Measurements from ENCODE around the gene ANXA4.
A peak's percentile ranks its signal among the peaks of the same experiment; 100 is the strongest.
"Not testable (repeated sequence)": the region's sequence is repeated elsewhere in the genome, so short reads cannot be mapped to it uniquely, and the experiment has no call there.

ANXA4 gene

DNA sequence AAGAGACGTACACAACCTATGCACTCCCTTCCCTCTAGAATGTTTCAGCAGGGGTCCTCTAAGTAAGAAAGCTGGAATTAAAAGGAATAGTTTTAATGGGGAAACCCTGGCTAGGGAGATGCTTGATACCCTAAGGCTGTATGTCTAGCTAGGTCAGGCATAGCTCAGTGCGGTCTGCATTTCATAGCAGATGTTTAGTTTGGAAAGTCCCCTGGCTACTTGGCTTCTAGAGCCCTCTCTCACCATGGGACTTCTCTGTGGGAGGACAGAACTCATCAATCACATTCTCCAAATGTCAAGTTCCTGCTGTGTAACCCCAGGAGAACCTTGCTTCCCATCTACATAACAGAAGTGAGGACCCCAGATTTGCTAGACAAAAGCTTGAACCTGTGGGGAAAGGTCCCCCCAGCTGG is 24.1 kb upstream of the ANXA4 start:
- DNase-seq (ENCODE audit: low read depth, low spot score): no peak
- no peak overlapping the region for H3K4me3 ChIP-seq (ENCODE audit: low read length)

DNA sequence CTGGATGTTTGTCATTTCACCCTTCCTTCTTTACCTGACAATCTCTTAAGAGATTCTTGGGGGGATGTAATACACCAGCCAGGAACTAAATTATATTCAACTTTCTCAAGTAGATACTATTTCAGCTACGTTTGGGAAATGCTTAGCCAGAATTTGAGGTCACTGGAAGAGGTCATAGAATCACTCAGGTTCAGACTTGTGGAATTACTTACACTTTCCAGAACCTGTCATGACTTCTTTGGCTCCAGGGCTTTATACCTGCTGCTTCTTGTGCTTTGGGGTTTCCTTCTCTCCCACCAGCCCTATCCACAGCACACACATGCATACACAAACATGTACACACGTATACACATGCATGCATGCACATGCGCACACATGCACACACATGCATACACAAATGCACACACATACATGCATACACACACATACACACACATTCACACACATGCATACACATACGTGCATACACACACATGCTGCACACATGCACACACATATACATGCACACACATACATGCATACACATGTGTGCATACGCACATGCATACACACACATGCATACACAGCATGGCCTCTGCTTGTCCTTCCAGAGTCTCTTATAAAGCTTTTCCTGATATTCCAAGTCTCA is 23.5 kb upstream of the ANXA4 start:
- DNase-seq (ENCODE audit: low read depth, low spot score): no peak
- no peak overlapping the region for H3K4me3 ChIP-seq (ENCODE audit: low read length)

DNA sequence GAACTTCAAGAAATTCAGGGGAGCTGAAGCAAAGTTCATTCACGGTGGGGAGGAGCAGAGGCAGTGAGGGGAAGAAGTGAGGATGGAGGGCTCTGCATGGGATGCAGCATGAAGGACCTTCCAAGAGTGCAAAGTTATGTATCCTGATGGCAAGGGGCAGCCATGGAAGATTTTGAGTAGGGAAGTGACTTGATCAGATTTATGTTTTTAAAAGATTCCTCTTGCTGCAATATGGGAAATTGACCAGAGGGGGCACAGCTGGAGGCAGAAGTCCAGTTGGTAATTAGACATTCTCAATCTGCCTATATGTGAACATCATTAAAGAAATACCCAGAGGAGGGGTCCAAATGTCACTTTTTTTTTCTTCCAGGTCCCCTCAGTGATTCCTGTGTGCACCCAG is 21.5 kb upstream of the ANXA4 start:
- DNase-seq (ENCODE audit: low read depth, low spot score): no peak
- H3K4me3 ChIP-seq (ENCODE audit: low read length): no peak overlapping the region

DNA sequence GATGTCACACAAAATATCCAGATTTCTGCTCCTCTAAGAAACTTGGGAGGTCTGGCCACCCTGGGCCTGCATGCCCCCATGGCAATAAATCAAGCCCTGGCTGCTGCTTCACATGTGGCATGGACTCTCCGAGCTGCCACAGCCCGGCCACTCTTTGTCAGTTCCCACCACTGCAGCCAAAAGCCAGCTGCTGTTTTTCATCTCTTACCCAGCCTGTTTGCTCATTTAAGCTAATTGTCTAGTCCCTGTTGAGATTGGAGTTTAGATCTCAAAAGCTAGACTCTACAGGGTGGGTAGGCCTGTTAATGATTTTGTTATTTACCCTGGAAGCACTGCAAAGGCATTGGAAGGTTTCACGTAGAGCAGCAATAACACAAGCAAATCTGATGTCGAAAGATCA is 20.9 kb upstream of the ANXA4 start:
- DNase-seq (ENCODE audit: low read depth, low spot score): no peak

DNA sequence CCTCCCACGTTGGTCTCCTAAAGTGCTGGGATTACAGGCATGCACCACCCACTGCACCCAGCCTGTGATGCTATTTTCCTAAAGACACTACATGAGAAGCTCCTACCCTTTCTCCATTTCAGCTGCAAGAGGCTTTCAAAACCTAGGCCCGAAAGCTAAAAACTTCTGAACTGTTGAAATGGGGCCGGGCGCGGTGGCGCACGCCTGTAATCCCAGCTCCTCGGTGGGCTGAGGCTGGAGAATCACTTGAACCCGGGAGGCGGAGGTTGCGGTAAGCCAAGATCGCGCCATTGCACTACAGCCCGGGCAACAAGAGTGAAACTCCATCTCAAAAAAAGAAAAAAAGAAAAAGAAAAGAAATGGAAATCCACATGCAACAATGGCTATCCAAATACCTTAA is 18.1 kb upstream of the ANXA4 start:
- DNase-seq (ENCODE audit: low read depth, low spot score): no peak
- H3K4me3 ChIP-seq (ENCODE audit: low read length): no peak overlapping the region

More for the DNA sequence above, 20.9 kb upstream of the ANXA4 start:
- no peak overlapping the region for H3K4me3 ChIP-seq (ENCODE audit: low read length)

DNA sequence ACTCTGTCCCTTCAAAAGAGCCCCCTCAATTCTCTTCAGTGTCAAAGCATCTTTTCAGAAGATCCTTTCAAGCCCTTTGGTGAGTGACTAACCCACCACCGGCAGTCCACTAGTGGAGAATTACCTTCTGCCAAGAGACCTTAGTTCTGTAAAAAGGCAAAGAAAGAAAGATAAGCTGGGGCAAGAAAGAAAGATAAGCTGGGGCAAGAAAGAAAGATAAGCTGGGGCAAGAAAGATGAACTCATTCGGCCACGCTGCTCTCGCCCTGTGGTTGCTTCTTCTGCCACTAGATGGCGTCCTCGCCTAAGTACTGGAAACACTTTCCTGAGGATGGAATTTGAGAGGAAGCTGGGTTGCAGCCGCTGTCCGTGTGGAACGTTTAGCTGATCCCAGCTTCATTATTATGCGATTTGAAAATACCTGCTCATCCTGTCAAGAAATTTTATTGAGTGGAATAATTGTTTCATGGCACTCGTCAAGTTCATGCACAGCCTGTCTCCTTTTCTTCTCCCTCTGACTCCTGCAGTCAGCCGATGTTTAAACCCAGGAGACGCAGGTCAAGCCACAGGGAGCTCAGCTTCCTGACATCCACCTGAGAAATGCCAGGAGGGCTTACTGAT is 17.3 kb upstream of the ANXA4 start:
- no peak overlapping the region for H3K4me3 ChIP-seq (ENCODE audit: low read length)
- DNase-seq (ENCODE audit: low read depth, low spot score): peak; percentile 64

DNA sequence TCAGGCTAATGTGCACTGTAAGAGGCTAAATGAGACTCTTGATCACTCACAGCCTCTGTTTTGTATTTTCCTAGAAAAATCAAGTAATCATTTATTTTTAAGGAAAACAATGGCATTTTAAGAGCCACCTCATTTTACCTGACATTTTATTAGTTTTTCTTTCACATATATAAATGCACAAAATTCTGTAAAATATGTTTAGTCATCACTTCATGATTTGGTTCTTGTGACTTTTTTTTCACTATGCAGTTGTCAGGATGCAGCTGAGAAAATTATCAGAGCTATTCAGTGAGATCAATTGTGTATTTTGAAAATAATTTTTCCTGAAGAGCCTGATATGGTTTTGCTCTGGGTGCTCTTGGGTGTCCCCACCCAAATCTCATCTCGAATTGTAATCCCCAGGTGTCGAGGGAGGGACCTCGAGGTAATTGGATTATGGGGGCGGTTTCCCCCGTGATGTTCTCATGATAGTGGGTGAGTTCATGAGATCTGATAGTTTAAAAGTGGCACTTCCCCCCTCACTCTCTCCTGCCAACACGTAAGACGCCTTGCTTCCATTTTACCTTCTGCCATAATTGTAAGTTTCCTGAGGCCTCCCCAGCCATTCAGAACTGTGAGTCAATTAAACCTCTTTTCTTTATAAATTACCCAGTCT is 16.1 kb upstream of the ANXA4 start:
- no peak overlapping the region for H3K4me3 ChIP-seq (ENCODE audit: low read length)
- DNase-seq (ENCODE audit: low read depth, low spot score): no peak

DNA sequence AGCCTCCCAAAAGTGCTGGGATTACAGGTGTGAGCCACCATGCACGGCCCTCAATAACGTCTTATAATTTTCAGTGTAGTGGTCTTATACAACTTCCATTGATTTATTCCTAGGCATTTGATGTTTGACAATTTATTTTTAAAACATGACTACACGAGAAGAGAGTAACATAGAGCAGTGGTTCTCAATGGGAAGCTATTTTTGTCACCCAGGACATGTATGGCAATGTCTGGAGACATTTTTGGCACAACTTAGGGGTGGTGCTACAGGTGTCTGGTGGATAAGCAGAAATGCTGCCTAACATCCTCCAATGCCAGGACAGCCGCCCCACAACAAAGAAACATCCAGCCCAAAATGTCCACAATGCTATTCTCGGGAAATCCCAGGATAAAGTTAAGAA is 12.7 kb upstream of the ANXA4 start:
- no peak for DNase-seq (ENCODE audit: low read depth, low spot score)
- no peak overlapping the region for H3K4me3 ChIP-seq (ENCODE audit: low read length)

DNA sequence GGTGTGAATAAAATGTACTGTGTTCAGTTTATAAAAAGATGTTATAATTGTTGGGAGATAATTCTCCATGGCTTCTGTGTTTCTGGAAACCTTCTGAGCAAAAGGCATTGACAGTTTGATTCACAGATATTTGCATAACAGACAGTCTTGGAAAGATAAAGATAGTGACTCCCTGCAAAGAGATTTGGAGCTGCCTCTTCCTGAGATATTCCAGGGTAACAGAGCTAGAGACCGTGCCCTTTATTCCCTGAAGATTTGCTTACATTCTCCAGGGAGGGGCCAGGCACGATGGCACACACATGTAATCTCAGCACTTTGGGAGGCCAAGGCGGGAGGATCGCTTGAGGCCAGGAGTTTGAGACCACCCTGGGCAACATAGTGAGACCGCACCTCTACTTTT is 12.2 kb upstream of the ANXA4 start:
- DNase-seq (ENCODE audit: low read depth, low spot score): no peak
- no peak overlapping the region for H3K4me3 ChIP-seq (ENCODE audit: low read length)

DNA sequence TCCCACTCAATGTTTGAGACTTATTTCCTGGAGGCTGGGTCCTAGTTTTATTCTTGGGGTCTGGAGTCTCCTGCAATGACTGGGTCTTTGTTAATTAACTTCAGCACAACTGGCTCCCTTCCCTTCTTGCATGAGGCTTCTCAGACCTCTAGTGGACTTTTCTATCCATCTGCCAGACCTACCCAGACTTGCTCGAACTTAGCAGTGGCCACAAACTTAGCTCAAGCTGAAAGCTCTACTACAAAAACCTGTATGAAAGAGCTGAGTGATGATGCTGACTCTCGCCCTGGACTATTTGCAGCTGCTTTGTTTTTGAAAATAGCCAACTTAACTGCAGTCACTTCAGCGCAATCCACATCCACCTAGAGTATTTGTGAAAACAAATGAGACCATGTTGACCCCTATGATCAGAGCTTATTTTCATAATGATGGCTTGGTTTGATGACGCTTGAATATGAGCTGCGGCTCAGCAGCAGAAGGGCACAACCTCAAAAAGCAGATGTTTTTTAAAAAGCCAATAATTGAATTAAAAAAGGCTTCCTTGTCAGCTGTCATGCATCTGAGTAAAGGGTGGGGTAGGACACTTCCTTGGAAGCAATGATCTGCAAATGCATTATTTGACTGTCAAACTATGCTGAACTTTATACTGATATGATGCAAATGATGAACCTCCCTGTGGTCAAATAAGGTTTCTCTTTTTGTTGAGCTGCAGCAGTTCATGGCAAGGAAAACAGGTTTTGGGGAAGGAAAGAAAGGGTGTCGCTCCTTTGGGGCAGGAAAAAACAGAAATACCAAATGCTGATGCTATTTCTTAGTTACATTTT is 10.6 kb upstream of the ANXA4 start:
- no peak for DNase-seq (ENCODE audit: low read depth, low spot score)
- H3K4me3 ChIP-seq (ENCODE audit: low read length): no peak overlapping the region

DNA sequence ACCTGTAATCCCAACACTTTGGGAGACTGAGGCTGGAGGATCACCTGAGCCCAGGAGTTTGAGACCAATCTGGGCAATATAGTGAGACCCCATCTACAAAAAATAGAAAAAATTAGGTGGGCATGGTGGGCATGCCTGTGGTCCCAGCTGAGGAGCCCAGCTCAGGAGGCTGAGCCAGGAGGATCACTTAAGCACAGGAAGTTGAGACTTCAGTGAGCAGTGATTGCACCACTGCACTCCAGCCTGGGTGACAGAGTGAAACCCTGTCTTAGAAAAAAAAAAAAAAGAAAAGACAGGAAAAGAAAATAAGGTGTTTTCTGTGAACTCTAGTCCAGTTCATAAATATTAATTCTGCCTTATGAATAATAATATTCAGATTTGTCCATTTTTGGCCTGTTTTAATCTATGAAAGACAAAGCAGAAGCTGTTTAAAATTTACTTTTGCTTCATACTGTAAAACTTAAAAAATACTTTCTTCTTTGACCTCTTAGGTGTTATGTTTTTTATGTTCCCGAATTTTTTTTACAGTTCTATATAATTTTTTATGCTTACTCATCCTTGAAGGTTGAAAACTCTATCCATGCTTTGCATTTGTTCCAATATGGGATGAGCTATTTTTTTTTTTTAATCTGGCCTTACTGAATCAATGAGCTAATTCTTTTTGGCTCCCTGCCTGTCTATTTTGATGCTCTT is 8.4 kb upstream of the ANXA4 start:
- no peak overlapping the region for H3K4me3 ChIP-seq (ENCODE audit: low read length)
- DNase-seq (ENCODE audit: low read depth, low spot score): no peak

DNA sequence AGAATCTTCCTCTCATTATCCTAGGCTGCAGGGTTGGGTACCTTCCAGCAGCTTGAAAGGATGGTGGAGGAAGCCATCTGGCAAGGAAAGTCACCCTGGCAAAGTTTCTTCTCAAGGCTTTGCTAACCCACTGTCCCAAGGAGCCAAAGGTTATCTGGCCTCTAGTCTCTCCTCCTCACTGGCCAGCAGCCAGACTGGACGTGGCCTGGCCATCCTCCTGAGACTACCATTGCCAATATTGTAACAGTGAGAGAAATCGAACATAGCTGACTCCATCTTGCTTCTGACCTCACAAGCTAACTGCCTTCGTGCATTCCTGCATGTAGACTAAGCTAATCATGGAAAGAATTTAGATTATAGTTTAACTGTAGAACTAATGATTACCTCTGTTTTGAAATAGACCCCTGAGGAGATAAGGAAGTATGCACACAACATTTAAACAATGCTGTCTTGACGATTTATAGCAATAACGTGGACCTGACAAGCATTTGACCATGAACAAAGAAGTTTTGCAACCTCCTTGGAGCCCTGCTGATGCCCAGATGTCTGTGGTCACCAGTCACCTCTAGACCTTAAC is 7.8 kb upstream of the ANXA4 start:
- no peak for DNase-seq (ENCODE audit: low read depth, low spot score)
- no peak overlapping the region for H3K4me3 ChIP-seq (ENCODE audit: low read length)

DNA sequence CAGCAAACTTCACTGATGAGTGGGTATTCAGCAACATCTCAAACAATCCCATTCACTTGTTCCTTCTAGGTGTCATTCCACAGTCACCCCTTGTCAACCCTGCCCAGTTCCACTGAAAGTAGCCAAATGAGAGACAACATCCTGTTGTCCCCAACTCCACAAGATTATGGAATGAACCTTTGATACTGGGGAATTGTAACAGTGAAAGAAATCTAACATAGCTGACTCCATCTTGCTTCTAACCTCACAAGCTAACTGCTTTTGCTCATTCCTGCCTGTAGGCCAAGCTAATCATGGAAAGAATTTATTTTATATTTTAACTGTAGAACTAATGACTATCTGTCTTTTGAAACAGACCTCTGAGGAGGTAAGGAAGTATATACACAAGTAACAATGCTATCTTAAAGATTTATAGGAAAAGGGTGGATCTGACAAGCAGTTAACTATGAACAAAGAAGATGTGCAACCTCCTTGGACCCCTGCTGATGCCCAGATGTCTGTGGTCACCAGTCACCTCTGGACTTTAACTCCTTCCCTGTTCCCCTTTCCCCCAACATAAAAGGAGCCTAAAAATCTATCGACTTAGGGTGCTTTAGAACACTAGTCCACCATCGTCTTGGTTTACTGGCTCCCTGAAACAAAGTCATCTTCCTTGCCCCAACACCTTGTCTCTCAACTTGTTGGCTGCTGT is 6.9 kb upstream of the ANXA4 start:
- H3K4me3 ChIP-seq (ENCODE audit: low read length): no peak overlapping the region

DNA sequence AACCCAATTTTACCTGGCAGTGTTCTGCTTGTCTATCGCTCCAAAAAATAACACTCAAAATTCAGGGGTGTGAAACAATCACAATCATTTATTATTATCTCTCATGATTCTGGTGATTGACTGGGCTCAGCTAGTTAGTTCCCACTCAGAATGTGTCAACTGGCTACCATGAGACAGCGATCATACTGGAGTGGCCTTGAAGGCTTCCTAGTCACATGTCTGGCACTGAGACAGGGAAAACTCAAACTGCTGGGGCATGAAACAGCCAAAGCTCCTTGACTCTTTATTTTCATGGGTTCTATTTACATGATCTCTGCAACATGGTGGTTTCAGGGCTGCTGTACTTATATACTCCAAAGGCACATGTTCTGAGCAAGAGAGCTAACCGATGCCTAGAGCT is 6.2 kb upstream of the ANXA4 start:
- DNase-seq (ENCODE audit: low read depth, low spot score): no peak
- no peak overlapping the region for H3K4me3 ChIP-seq (ENCODE audit: low read length)

More for the DNA sequence above, 6.9 kb upstream of the ANXA4 start:
- no peak for DNase-seq (ENCODE audit: low read depth, low spot score)

DNA sequence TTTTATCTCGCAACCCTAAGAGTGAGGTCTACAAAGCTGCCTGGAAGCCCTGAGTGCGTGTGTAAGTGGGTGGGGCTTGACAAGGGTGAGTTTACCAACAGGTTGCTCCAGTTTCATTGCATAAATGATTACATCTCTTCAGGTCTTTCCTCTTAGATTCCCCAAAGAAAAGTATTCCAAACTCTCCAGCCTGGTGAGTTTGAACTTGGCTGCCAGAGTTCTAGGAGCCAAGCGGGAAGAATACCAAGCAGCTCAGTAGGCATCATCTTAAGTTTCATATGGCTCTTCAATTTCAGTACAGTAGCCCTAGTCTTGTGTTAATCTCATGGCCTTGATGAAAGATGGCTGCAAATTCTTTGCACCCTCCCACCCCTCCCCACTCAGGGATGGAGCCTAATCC is 3.8 kb upstream of the ANXA4 start:
- DNase-seq (ENCODE audit: low read depth, low spot score): not testable (repeated sequence)

DNA sequence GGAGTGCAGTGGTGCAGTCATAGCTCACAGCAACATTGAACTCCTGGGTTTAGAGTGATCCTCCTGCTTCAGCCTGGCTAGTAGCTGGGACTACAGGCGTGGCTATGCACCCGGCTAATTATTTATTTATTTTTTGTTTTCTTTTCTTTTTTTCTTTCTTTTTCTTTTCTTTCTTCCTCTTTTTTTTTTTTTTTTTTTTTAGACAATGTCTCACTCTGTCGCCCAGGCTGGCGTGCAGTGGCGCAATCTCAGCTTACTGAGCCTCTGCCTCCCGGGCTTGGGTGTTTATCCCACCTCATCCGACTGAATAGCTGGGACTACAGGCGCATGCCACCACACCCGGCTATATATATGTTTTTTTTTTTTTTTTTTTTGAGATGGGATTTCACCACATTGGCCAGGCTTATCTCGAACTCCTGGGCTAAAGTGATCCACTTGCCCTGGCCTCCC is 1.4 kb upstream of the ANXA4 start:
- no peak overlapping the region for H3K4me3 ChIP-seq (ENCODE audit: low read length)
- DNase-seq (ENCODE audit: low read depth, low spot score): no peak

More for the DNA sequence above, 3.8 kb upstream of the ANXA4 start:
- H3K4me3 ChIP-seq (ENCODE audit: low read length): not testable (repeated sequence)

DNA sequence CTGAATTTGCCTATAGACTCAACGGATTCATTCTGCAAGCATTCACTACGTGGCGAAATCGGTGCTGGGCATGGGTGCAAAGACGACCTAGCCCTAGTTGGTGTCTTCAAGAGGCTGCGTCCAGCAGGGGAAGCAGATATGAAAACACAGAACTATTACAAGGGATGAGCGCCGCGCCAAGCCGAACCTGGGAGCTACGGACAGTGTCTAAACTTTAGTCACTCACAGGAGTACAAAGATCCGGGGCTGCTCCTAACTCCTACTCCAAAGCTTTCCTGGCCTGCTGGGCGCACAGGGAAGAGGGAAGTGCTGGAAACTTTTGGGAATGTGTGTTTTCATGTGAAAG is 732 bp upstream of the ANXA4 start:
- no peak overlapping the region; the same call in 1 of the 2 replicates for H3K4me3 ChIP-seq (ENCODE audit: low read length)
- DNase-seq (ENCODE audit: low read depth, low spot score): no peak

DNA sequence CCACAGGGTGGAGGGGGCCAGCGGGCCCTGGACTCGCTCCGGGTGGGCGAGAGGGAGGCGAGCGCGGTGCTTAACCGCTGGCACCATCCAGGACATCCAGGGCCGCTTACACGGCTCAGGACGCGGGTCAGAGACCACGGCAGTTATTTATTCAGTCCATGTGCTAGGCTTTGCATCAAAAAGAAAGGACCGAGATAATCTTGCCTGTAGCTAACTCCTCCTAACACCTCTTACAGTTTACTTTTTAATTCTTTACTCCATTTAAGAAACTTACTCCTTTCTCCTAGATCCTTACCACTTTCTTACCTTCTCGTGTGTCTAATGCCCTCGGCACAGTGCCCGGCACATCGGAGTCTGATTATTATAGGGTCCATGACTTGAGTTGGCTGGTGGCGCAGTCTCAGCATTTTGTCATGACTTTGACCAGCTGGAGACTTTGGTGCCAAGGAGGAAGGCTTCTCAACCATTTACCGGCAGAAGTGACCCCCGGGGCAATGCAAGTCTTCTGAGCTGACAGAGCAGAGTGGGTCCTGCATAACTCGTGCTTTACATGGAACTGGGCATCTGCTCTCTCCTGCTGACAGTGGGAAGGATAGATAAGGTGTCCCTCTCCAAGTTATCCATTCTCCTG is 503 bp downstream of the ANXA4 start:
- H3K4me3 ChIP-seq (ENCODE audit: low read length): peak overlapping the region; percentile 53
- DNase-seq (ENCODE audit: low read depth, low spot score): no peak
